ENCODE data around the gene DGKI.

DNA sequence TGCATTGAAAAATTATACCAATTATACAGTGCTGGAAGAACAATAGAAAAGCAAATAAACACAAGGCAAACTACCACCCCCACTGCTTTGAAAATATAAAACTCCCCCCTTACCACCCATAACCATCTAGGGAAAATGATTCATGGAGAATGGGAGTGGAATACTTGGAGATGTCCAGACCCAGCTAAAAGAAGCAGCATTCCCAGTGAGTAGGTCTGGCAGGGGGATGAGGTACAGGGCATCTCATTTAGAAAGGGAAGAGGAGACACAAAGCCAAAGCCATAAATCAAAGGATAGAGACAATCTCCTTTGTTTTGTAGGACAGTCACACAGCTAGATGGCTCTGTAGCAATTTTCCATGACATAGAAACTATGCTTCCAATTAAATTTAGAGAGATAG, 36.0 kb upstream of the DGKI start:
- TF ChIP-seq, protein P1, sequence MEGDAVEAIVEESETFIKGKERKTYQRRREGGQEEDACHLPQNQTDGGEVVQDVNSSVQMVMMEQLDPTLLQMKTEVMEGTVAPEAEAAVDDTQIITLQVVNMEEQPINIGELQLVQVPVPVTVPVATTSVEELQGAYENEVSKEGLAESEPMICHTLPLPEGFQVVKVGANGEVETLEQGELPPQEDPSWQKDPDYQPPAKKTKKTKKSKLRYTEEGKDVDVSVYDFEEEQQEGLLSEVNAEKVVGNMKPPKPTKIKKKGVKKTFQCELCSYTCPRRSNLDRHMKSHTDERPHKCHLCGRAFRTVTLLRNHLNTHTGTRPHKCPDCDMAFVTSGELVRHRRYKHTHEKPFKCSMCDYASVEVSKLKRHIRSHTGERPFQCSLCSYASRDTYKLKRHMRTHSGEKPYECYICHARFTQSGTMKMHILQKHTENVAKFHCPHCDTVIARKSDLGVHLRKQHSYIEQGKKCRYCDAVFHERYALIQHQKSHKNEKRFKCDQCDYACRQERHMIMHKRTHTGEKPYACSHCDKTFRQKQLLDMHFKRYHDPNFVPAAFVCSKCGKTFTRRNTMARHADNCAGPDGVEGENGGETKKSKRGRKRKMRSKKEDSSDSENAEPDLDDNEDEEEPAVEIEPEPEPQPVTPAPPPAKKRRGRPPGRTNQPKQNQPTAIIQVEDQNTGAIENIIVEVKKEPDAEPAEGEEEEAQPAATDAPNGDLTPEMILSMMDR (IDR thresholded peaks at IDR 0.05): no peak
- no peak for TF ChIP-seq POLR2AphosphoS5 (IDR thresholded peaks at IDR 0.05)

Measured in suprapubic skin (tissue), 3 donors.